HG02885 (cell line): ENCODE measurements around the gene AHNAK2.
A peak's percentile ranks its signal among the peaks of the same experiment; 100 is the strongest.
"Not testable (repeated sequence)": the region's sequence is repeated elsewhere in the genome, so short reads cannot be mapped to it uniquely, and the experiment has no call there.

ENCODE experiments used
- ATAC-seq: cut with Tn5 transposase; IDR thresholded peaks from one replicate; pipeline ENCODE4 v1.9.1; 2021; ENCODE audit warnings: mild to moderate bottlenecking; ENCODE audit not compliant: unreplicated experiment, poor library complexity

The AHNAK2 gene

GRCh38 chr14:104977681-104978653, at the start of gene AHNAK2:
AHNAK2 (minus strand) TSS chr14:104978374; CDS start chr14:104978237, 137 bp downstream.
- no peak for ATAC-seq

GRCh38 chr14:105027718-105028117, 49.5 kb upstream of the AHNAK2 start:
- not testable (repeated sequence) for ATAC-seq

- ATAC-seq = no peak
Observed at GRCh38 chr14:105026802-105027563, 48.8 kb upstream of the AHNAK2 start.

- ATAC-seq = peak; percentile 33
Observed at GRCh38 chr14:105026033-105026785, 48.0 kb upstream of the AHNAK2 start.

- no peak for ATAC-seq
Observed at GRCh38 chr14:105025429-105025828, 47.3 kb upstream of the AHNAK2 start.

- no peak for ATAC-seq
Observed at GRCh38 chr14:105023791-105024480, 45.8 kb upstream of the AHNAK2 start.

GRCh38 chr14:105023144-105023543, 45.0 kb upstream of the AHNAK2 start:
- no peak for ATAC-seq

GRCh38 chr14:105022276-105022670, 44.1 kb upstream of the AHNAK2 start:
- no peak for ATAC-seq

- ATAC-seq = no peak
Observed at GRCh38 chr14:105021656-105022275, 43.6 kb upstream of the AHNAK2 start.

- ATAC-seq = peak; percentile 80
Observed at GRCh38 chr14:105020815-105021655, 42.9 kb upstream of the AHNAK2 start, which contains the start of gene CDCA4. CDCA4 (minus strand) TSS chr14:105021083; CDS start chr14:105011929, 9,154 bp downstream.

GRCh38 chr14:105019861-105020814, 42.0 kb upstream of the AHNAK2 start:
- ATAC-seq = peak; percentile 21

- no peak for ATAC-seq
Observed at GRCh38 chr14:105018414-105018813, 40.2 kb upstream of the AHNAK2 start.

- no peak for ATAC-seq
Observed at GRCh38 chr14:105015905-105016304, 37.7 kb upstream of the AHNAK2 start.

- ATAC-seq = no peak
Observed at GRCh38 chr14:105015242-105015641, 37.1 kb upstream of the AHNAK2 start.

- no peak for ATAC-seq
Observed at GRCh38 chr14:105014631-105015030, 36.5 kb upstream of the AHNAK2 start.

GRCh38 chr14:105014032-105014431, 35.9 kb upstream of the AHNAK2 start:
- ATAC-seq = no peak

- no peak for ATAC-seq
Observed at GRCh38 chr14:105013150-105013785, 35.1 kb upstream of the AHNAK2 start.
